ENCODE results near the gene IFNLR1. TPM values are rescaled to one million over a fixed set of nuclear protein-coding genes. Genes with fewer than 3 reads are reported as not detected.

IFNLR1 gene
- total RNA-seq, 1 experiment from 2014 or later: 9.6 TPM

- Mint-ChIP-seq H3K4me3 (no peak overlapping the region), H3K27me3 (ENCODE audit: low read depth) (peaks cover 1% of the 10 kb centered on the region), H3K4me1 (peaks cover 16 to 28% of the 10 kb centered on the region in 2 experiments), H3K27ac (no peak overlapping the region; a peak in 1 of 7 replicates), H3K9me3 (peaks cover 0 to 5% of the 10 kb centered on the region in 2 experiments; a peak in 1 of 5 replicates), H3K36me3 (ENCODE audit: insufficient read depth in 1 of 3, low read depth in 3 of 3) (peaks cover 0 to 11% (median 2%) of the 10 kb centered on the region in 3 experiments; a peak in 2 of 7 replicates)
- Histone ChIP-seq H3K23me2 (ENCODE audit: insufficient read length, low read depth, low read length, poor library complexity, severe bottlenecking) (no peaks in the 10 kb centered on the region), H3K4ac (ENCODE audit: low read depth, low read length) (no peak overlapping the region), H4K8ac (replicated peaks; ENCODE audit: insufficient read length, low read depth, low read length) (no peak overlapping the region), H2AK5ac (ENCODE audit: insufficient read length, low read length) (no peak overlapping the region), H3K27ac (ENCODE audit: insufficient read length, low read depth, low read length) (no peak overlapping the region), H3K4me1 (ENCODE audit: insufficient read depth, low read length) (no peaks in the 10 kb centered on the region; the same call in 1 of the 2 replicates), H3K56ac (ENCODE audit: insufficient read length, low read depth, low read length) (no peak overlapping the region), H3K14ac (ENCODE audit: insufficient read depth, low read length) (no peak overlapping the region; the same call in 1 of the 2 replicates), H3K79me1 (ENCODE audit: insufficient read depth, low read depth, low read length, poor library complexity, severe bottlenecking) (no peaks in the 10 kb centered on the region), H3K23ac (ENCODE audit: insufficient read length, low read depth, low read length) (no peak overlapping the region), H4K20me1 (ENCODE audit: control insufficient read depth, insufficient read depth, insufficient read length) (no peaks in the 10 kb centered on the region), H3K27me3 (ENCODE audit: insufficient read depth, low read length) (no peaks in the 10 kb centered on the region), H2BK5ac (ENCODE audit: insufficient read length, low read length) (no peak overlapping the region), H3K18ac (ENCODE audit: insufficient read length, low read depth, low read length) (no peak overlapping the region), H2BK20ac (ENCODE audit: low read depth, low read length, poor library complexity, severe bottlenecking) (no peak overlapping the region), H3K79me2 (ENCODE audit: insufficient read depth, low read length) (no peaks in the 10 kb centered on the region), H3K9me3 (ENCODE audit: control insufficient read depth, low read depth, low read length) (no peaks in the 10 kb centered on the region), H3T11ph (ENCODE audit: low read length) (no peak overlapping the region), H4K5ac (ENCODE audit: insufficient read length, low read depth, low read length) (no peak overlapping the region), H3K4me2 (ENCODE audit: insufficient read depth, insufficient read length, low read length) (no peak overlapping the region), H2BK12ac (ENCODE audit: insufficient read length, low read depth, low read length) (no peak overlapping the region), H2BK15ac (ENCODE audit: low read depth, low read length) (no peak overlapping the region), H2BK120ac (ENCODE audit: low read depth, low read length, poor library complexity, severe bottlenecking) (no peak overlapping the region), H4K91ac (ENCODE audit: insufficient read length, low read depth, low read length) (no peak overlapping the region), H3K9ac (ENCODE audit: extremely low read depth, insufficient read length, low read length) (no peak overlapping the region), H2AFZ (ENCODE audit: low read length) (no peak overlapping the region)
- peak; percentile 43 for DNase-seq
- no peak for TF ChIP-seq CTCF (conservative IDR thresholded peaks at IDR 0.05)
- no CpG with 5 or more reads among the region's 17 CpGs for WGBS (ENCODE audit: extremely low coverage, insufficient read length, low lambda C conversion rate)
These were observed 49.1 kb upstream of the IFNLR1 start for GRCh38 chr1:24235921-24236788.

Measured in H9 (cell line).